NB4 (cell line): ENCODE measurements around the gene SEMA3A.

ENCODE experiments used
- CTCF ChIP-seq: IDR thresholded peaks from one replicate; pipeline ENCODE4 v1.5.1; 2012; ENCODE audit warnings: low read depth, low read length
- POLR2A ChIP-seq: IDR thresholded peaks from 2 replicates; pipeline ENCODE4 v1.6.1; 2011; ENCODE audit warnings: mild to moderate bottlenecking; ENCODE audit not compliant: insufficient read length; ENCODE audit errors: extremely low read depth
- TF ChIP-seq, protein P1 (sequence below): IDR thresholded peaks from 2 replicates; pipeline ENCODE4 v1.6.1; 2011; ENCODE audit warnings: low read depth, low read length

- no peak for TF ChIP-seq POLR2A
- no peak for TF ChIP-seq CTCF
- TF ChIP-seq, protein P1, sequence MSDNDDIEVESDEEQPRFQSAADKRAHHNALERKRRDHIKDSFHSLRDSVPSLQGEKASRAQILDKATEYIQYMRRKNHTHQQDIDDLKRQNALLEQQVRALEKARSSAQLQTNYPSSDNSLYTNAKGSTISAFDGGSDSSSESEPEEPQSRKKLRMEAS = no peak
Observed at GRCh38 chr7:84195295-84196060, 889 bp upstream of the SEMA3A start.
